Smooth muscle cell (in vitro differentiated cells): Measurements from ENCODE around the gene PLBD1. TPM values are rescaled to one million over a fixed set of nuclear protein-coding genes. Genes with fewer than 3 reads are reported as not detected.
A peak's percentile ranks its signal among the peaks of the same experiment; 100 is the strongest.

ENCODE experiments used
- DNase-seq: peaks from one replicate; lab custom pipeline; 2025; ENCODE audit not compliant: unreplicated experiment; lab: John Stamatoyannopoulos, UW
- H2AFZ ChIP-seq: fragments of 200-600 bp; sonication (generic); 2 replicates; pipeline ENCODE4 v1.6.0; 2016; ENCODE audit warnings: antibody characterized with exemption, low read depth, mild to moderate bottlenecking
- H3F3A ChIP-seq: fragments of 200-600 bp; sonication (generic); 2 replicates; pipeline ENCODE4 v1.6.0; 2017; ENCODE audit warnings: antibody characterized with exemption, low read depth
- H3K27ac ChIP-seq: fragments of 200-600 bp; sonication (generic); 2 replicates; pipeline ENCODE4 v1.5.1; 2016; ENCODE audit warnings: low read depth, mild to moderate bottlenecking
- H3K27me3 ChIP-seq: fragments of 200-600 bp; sonication (generic); 2 replicates; pipeline ENCODE4 v1.6.1; 2016; ENCODE audit warnings: low read depth, mild to moderate bottlenecking
- H3K36me3 ChIP-seq: fragments of 200-600 bp; sonication (generic); 2 replicates; pipeline ENCODE4 v1.5.1; 2016; ENCODE audit warnings: low read depth
- H3K4me1 ChIP-seq: fragments of 200-600 bp; sonication (generic); 2 replicates; pipeline ENCODE4 v1.5.1; 2016; ENCODE audit warnings: low read depth
- H3K4me2 ChIP-seq: fragments of 200-600 bp; sonication (generic); 2 replicates; pipeline ENCODE4 v1.6.0; 2016; ENCODE audit warnings: mild to moderate bottlenecking
- H3K4me3 ChIP-seq: fragments of 200-600 bp; sonication (generic); 2 replicates; pipeline ENCODE4 v1.5.1; 2016; ENCODE audit warnings: mild to moderate bottlenecking
- H3K79me2 ChIP-seq: fragments of 200-600 bp; sonication (generic); 2 replicates; pipeline ENCODE4 v1.6.0; 2016; ENCODE audit warnings: low read depth, mild to moderate bottlenecking
- H3K9ac ChIP-seq: fragments of 200-600 bp; sonication (generic); 2 replicates; pipeline ENCODE4 v1.6.0; 2016; ENCODE audit warnings: low read depth
- H3K9me3 ChIP-seq: fragments of 200-600 bp; sonication (generic); replicated peaks from 2 replicates; pipeline ENCODE4 v1.5.1; 2016; ENCODE audit warnings: low read depth
- H4K20me1 ChIP-seq: fragments of 200-600 bp; sonication (generic); 2 replicates; pipeline ENCODE4 v1.6.0; 2016; ENCODE audit warnings: low read depth
- CTCF ChIP-seq: fragments of 200-600 bp; sonication (generic); IDR thresholded peaks from 2 replicates; pipeline ENCODE4 v1.5.1; 2017; ENCODE audit warnings: borderline replicate concordance, mild to moderate bottlenecking, antibody characterized with exemption; ENCODE audit not compliant: insufficient read depth, poor library complexity, severe bottlenecking
- WGBS: methylation state at CpG from one replicate; pipeline ENCODE4 v1.1.7; 2016; ENCODE audit warnings: low lambda C conversion rate; 5-methylcytosine and 5-hydroxymethylcytosine counted together
- polyA plus RNA-seq: library from polyadenylated mRNA; unstranded; fragments of >200 nt; fragmentation: Nextera tagmentation; extraction: Ambion mirVana; gene quantifications from 2 replicates; pipeline ENCODE4 v1.2.1, GENCODE V29; 2016
- total RNA-seq: library from RNA; depleted of rRNA; stranded (reverse); fragments of >200 nt; gene quantifications from 2 replicates; pipeline ENCODE4 v1.2.3, GENCODE V29; 2014

Gene PLBD1
- total and polyA plus RNA-seq, 2 experiments from 2014 or later, result 14.1 to 19.9 TPM

DNA sequence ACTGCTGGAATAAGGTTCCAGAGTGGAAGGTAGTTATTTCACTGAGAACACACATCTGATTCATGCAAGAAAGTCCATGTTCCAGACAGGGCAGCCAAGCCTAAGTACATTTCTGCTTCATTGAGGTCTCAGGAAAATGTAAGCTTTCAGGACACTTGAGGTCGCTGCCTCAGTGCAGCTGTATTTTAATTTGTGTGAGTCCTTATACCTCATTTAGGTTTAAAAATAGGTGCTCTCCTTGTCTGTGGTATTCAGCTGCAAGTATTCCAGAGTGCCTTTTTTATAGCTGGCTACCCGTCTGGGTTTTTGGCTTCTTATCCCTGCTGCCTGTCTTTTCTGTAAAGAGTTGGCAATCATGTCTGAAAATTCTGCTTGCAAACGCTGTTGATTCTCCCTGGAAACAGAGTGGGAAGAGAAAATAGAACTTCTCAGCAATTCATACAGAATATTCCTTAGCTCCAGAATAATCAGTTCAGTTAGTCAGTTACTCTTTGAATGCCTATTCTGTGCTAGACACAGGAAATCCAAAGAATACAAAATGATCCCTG is 45.3 kb upstream of the PLBD1 start:
- Histone ChIP-seq H3K4me3 (no peak overlapping the region), H3K27ac (no peak overlapping the region), H3K27me3 (no peaks in the 10 kb centered on the region), H3F3A (no peaks in the 10 kb centered on the region), H2AFZ (no peak overlapping the region), H3K9ac (no peak overlapping the region), H3K4me2 (peak overlapping the region; percentile 14), H3K9me3 (peaks cover 7% of the 10 kb centered on the region), H4K20me1 (no peaks in the 10 kb centered on the region), H3K36me3 (peaks cover 6% of the 10 kb centered on the region), H3K79me2 (no peaks in the 10 kb centered on the region), H3K4me1 (no peaks in the 10 kb centered on the region)
- no peak for DNase-seq
- 63% methylated on average over 3 of the region's 3 CpGs for WGBS
- TF ChIP-seq CTCF, result no peak

- no peak overlapping the region for H3K9ac ChIP-seq
- H3K27me3 ChIP-seq, result no peaks in the 10 kb centered on the region
- H3F3A ChIP-seq, result no peaks in the 10 kb centered on the region
- H3K4me3 ChIP-seq, result no peak overlapping the region
- no peak for TF ChIP-seq CTCF
- H4K20me1 ChIP-seq, result no peaks in the 10 kb centered on the region
- H2AFZ ChIP-seq, result no peak overlapping the region
- peaks cover 7% of the 10 kb centered on the region for H3K9me3 ChIP-seq
- no peaks in the 10 kb centered on the region for H3K4me1 ChIP-seq
- peaks cover 6% of the 10 kb centered on the region for H3K36me3 ChIP-seq
- 93% methylated on average over 3 of the region's 3 CpGs for WGBS
- H3K79me2 ChIP-seq, result no peaks in the 10 kb centered on the region
- DNase-seq, result no peak
- H3K27ac ChIP-seq, result no peak overlapping the region
- H3K4me2 ChIP-seq, result no peak overlapping the region
Measured at GRCh38 chr12:14612250-14612649, 44.6 kb upstream of the PLBD1 start.

DNA sequence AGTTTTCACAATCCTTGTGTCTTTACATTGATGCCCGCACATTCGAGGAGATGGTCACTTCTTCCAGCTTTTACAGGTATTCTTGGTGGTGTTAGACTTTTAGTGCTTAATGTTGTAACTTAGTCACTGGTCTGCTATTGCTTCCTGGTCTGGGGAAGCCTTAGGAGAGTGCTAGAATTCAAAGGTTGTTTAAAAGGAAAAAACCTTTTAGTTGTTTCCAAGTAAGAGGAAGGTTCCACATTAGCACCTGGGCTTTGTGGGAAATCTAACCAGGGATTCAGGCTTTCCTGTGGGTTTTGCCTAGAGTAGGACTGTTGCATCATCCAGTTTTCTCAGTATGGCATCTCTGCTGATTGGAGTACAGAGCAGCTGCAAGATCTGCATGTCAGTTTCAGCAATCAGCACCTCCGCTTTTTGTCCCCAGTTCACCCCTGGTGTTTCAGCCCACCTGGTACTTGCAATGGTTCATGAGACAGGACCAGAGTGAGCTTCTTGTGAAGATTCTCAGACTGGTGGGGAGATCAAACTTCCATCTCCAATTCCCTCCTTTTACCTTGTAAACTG is 44.0 kb upstream of the PLBD1 start:
- Histone ChIP-seq H4K20me1 (no peaks in the 10 kb centered on the region), H3K9me3 (peaks cover 7% of the 10 kb centered on the region), H3K36me3 (peaks cover 6% of the 10 kb centered on the region), H3F3A (no peaks in the 10 kb centered on the region), H3K27me3 (no peaks in the 10 kb centered on the region), H3K4me2 (no peak overlapping the region), H3K4me1 (no peaks in the 10 kb centered on the region), H3K4me3 (no peak overlapping the region), H3K9ac (no peak overlapping the region), H3K27ac (no peak overlapping the region), H2AFZ (no peak overlapping the region), H3K79me2 (no peaks in the 10 kb centered on the region)
- DNase-seq, result no peak
- WGBS, result 96% methylated on average over 3 of the region's 3 CpGs
- TF ChIP-seq CTCF, result no peak

- TF ChIP-seq CTCF, result no peak
- no peak overlapping the region for H3K4me3 ChIP-seq
- peaks cover 6% of the 10 kb centered on the region for H3K36me3 ChIP-seq
- no peaks in the 10 kb centered on the region for H3K79me2 ChIP-seq
- no peak overlapping the region for H3K4me2 ChIP-seq
- no peak overlapping the region for H2AFZ ChIP-seq
- H3K27me3 ChIP-seq, result no peaks in the 10 kb centered on the region
- no peaks in the 10 kb centered on the region for H3K4me1 ChIP-seq
- H3K9ac ChIP-seq, result no peak overlapping the region
- H3K27ac ChIP-seq, result no peak overlapping the region
- no peaks in the 10 kb centered on the region for H4K20me1 ChIP-seq
- H3K9me3 ChIP-seq, result peaks cover 29% of the 10 kb centered on the region
- no peak for DNase-seq
- H3F3A ChIP-seq, result no peaks in the 10 kb centered on the region
Measured at GRCh38 chr12:14607568-14607967, 39.9 kb upstream of the PLBD1 start.
